Keratinocyte (primary cell): ENCODE data around the gene BCAT1.

Source experiments
- EZH2 ChIP-seq: IDR thresholded peaks from one replicate; pipeline ENCODE4 v1.6.1; 2012; ENCODE audit warnings: inconsistent platforms, mild to moderate bottlenecking, low read length, moderate library complexity
- TF ChIP-seq, protein P1 (sequence below), 3 experiments: IDR thresholded peaks in 1 of 3; conservative IDR thresholded peaks in 1 of 3; optimal IDR thresholded peaks in 1 of 3; 2 replicates in 2 of 3; 3 replicates in 1 of 3; pipeline versions ENCODE3 to v1.5.1; 2011; ENCODE audit warnings: low read length in 3 of 3, mild to moderate bottlenecking in 3 of 3, moderate library complexity in 2 of 3, control low read depth in 1 of 3, inconsistent platforms in 1 of 3; ENCODE audit not compliant: insufficient read depth in 2 of 3; ENCODE audit errors: extremely low read depth in 1 of 3

DNA sequence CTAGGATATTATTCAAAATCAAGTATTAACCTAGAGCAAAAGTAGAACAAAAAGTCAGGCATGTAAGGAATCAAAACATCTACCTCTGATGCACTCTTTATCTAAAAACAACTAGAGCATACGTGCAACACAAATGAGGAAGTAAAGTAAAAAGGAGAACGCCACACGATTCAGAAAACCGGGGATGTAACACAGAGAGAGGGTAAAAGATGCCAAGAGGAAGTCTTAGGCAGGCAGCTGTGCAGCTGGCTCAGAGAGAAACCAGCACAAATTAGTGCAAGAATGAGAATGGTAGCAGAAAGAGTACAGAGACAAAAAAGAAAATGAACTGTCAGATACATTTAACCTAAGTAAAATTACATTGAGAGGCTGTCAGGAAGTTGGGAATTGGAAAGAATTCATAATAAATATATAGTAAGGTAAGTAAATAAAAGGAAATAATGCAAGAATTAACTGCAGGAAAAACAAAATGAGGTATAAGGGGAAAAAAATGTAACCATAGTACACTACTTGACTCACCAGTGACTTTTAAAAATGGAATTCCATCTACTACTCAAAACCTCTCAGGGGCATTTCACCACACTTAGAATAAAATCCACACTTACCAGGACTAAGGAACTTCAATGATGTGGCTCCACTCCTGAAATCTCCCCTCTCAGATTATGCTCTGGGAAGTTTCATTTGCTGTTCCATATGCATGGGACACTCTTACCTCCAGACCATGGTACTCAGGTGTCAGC lies 17.1 kb downstream of the BCAT1 start:
- no peak for TF ChIP-seq EZH2
- TF ChIP-seq, protein P1, sequence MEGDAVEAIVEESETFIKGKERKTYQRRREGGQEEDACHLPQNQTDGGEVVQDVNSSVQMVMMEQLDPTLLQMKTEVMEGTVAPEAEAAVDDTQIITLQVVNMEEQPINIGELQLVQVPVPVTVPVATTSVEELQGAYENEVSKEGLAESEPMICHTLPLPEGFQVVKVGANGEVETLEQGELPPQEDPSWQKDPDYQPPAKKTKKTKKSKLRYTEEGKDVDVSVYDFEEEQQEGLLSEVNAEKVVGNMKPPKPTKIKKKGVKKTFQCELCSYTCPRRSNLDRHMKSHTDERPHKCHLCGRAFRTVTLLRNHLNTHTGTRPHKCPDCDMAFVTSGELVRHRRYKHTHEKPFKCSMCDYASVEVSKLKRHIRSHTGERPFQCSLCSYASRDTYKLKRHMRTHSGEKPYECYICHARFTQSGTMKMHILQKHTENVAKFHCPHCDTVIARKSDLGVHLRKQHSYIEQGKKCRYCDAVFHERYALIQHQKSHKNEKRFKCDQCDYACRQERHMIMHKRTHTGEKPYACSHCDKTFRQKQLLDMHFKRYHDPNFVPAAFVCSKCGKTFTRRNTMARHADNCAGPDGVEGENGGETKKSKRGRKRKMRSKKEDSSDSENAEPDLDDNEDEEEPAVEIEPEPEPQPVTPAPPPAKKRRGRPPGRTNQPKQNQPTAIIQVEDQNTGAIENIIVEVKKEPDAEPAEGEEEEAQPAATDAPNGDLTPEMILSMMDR (optimal IDR thresholded peaks at IDR 0.05 in 1 of 3, IDR thresholded peaks at IDR 0.05 in 1 of 3, conservative IDR thresholded peaks at IDR 0.05 in 1 of 3; ENCODE audit: extremely low read depth in 1 of 3, insufficient read depth in 2 of 3, low read length in 3 of 3) = no peak
